Measurements from ENCODE around the gene ASMTL. TPM values are rescaled to one million over a fixed set of nuclear protein-coding genes. Genes with fewer than 3 reads are reported as not detected.

The ASMTL gene
- total and polyA plus RNA-seq, 2 of the 13 experiments (the other 11 are each of a cell fraction or from before 2014, with no cell fraction given), result 5.6 to 16.3 TPM

GRCh38 chrX:1391370-1391706 lies 61.4 kb downstream of the ASMTL start (continued):
- TF ChIP-seq NBN (conservative IDR thresholded peaks at IDR 0.05) (no peak), ZNF597 (CRISPR knock-in tag; IDR thresholded peaks at IDR 0.05) (no peak), CAMTA2 (CRISPR knock-in tag; IDR thresholded peaks at IDR 0.05; ENCODE audit: borderline replicate concordance) (no peak), PAXIP1 (CRISPR knock-in tag; conservative IDR thresholded peaks at IDR 0.05) (no peak), NKX3-1 (CRISPR knock-in tag; IDR thresholded peaks at IDR 0.05) (peak; percentile 23; the same call in 1 of the 2 replicates), HDAC2 (CRISPR knock-in tag; IDR thresholded peaks at IDR 0.05) (no peak; the same call in 1 of the 2 replicates), SSRP1 (CRISPR knock-in tag; IDR thresholded peaks at IDR 0.05) (no peak), ZNF460 (CRISPR knock-in tag; IDR thresholded peaks at IDR 0.05; ENCODE audit: borderline replicate concordance) (no peak), NCOR1 (IDR thresholded peaks at IDR 0.05; ENCODE audit: borderline replicate concordance, low read length) (no peak), AGO1 (IDR thresholded peaks at IDR 0.05; ENCODE audit: low read depth, low read length, poor library complexity, severe bottlenecking) (no peak), HNF1A (IDR thresholded peaks at IDR 0.05; ENCODE audit: low read depth) (no peak), HNF1A (CRISPR knock-in tag; IDR thresholded peaks at IDR 0.05; ENCODE audit: borderline replicate concordance) (peak; percentile 17; the same call in 1 of the 2 replicates), ZBTB2 (CRISPR knock-in tag; IDR thresholded peaks at IDR 0.05; ENCODE audit: low read depth) (no peak), ZNF710 (CRISPR knock-in tag; IDR thresholded peaks at IDR 0.05; ENCODE audit: borderline replicate concordance) (no peak), ZNF563 (CRISPR knock-in tag; IDR thresholded peaks at IDR 0.05) (0 out of 2 replicates have a peak, but pooled peaks have one; percentile 15), ATF3 (CRISPR knock-in tag; IDR thresholded peaks at IDR 0.05) (no peak), NFKBIZ (CRISPR knock-in tag; IDR thresholded peaks at IDR 0.05) (0 out of 2 replicates have a peak, but pooled peaks have one; percentile 39), MLLT10 (CRISPR knock-in tag; IDR thresholded peaks at IDR 0.05) (no peak)
